ENCODE measurements around the gene LPXN.

DNA sequence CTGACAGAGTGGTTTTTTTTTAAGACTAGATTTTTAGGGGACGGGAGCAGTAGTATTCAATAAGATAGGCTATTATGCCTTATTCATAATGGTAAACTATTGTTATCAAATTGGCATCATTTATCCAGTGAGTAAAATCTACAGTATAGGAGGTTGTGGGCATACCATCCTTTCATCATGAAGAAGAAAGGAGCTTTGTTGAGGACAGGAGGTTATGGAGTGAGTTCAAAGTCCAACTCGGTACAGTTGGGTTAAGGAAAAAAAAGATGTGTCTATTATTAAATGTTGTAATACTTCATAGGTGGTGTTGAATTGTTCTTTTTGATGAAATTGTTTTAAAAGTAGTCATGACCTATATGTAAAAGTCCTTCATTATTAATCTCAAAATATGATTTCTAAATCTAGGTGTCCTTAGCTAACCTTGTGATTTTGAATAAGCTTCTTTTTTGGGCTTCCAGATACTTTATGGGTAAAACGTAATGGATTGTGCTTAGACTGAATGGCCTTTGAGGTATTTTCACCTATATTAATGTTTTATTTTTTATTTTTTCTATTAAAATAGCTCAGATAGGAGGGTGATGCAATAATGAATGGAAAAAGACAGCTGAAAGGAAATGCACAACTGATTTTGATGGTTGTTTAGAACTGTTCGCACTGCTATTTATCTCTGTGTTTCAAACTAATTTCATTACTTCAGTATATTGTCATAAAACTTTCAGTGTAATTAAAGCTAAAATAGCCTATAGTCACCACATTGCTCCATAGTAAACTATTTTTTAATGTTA lies 31.5 kb upstream of the LPXN start:
- TF ChIP-seq CTCF (IDR thresholded peaks at IDR 0.05) = no peak
- no peak for TF ChIP-seq POLR2A (IDR thresholded peaks at IDR 0.05)
